ENCODE measurements around the gene PYGL.

- TF ChIP-seq ZNF362 (tag by site-specific recombination; IDR thresholded peaks at IDR 0.05) (no peak), HOXA7 (CRISPR knock-in tag; IDR thresholded peaks at IDR 0.05; ENCODE audit: borderline replicate concordance) (no peak)
Measured at GRCh38 chr14:50883827-50884197, 60.5 kb downstream of the PYGL start.
